IPS-18a (cell line): Measurements from ENCODE around the gene TSPAN12.

ENCODE experiments used
- H3K27ac ChIP-seq: one replicate; pipeline ENCODE4 v1.5.1; 2013; ENCODE audit warnings: low read length
- H3K27me3 ChIP-seq: one replicate; pipeline ENCODE4 v1.6.1; 2013; ENCODE audit warnings: mild to moderate bottlenecking, low read length; ENCODE audit not compliant: control insufficient read depth, insufficient read depth
- H3K36me3 ChIP-seq: one replicate; pipeline ENCODE4 v1.6.1; 2013; ENCODE audit warnings: low read depth, low read length; ENCODE audit not compliant: control insufficient read depth
- H3K4me1 ChIP-seq: one replicate; pipeline ENCODE4 v1.6.1; 2013; ENCODE audit warnings: low read depth, low read length; ENCODE audit not compliant: control insufficient read depth
- H3K4me3 ChIP-seq: one replicate; pipeline ENCODE4 v1.5.1; 2013; ENCODE audit warnings: low read length
- H3K9ac ChIP-seq: one replicate; pipeline ENCODE4 v1.6.1; 2013; ENCODE audit warnings: mild to moderate bottlenecking, low read length, moderate library complexity
- H3K9me3 ChIP-seq: one replicate; pipeline ENCODE4 v1.6.1; 2013; ENCODE audit warnings: low read depth, low read length; ENCODE audit not compliant: control insufficient read depth

TSPAN12 gene

GRCh38 chr7:120865191-120865981 is 7.4 kb upstream of the TSPAN12 start:
- H3K36me3 ChIP-seq, result no peaks in the 10 kb centered on the region
- no peak overlapping the region for H3K4me3 ChIP-seq
- no peaks in the 10 kb centered on the region for H3K9me3 ChIP-seq
- H3K27me3 ChIP-seq, result no peaks in the 10 kb centered on the region
- no peak overlapping the region for H3K27ac ChIP-seq
- H3K4me1 ChIP-seq, result no peaks in the 10 kb centered on the region
- H3K9ac ChIP-seq, result no peak overlapping the region

GRCh38 chr7:120864141-120864900 is 6.4 kb upstream of the TSPAN12 start:
- H3K4me1 ChIP-seq, result no peaks in the 10 kb centered on the region

DNA sequence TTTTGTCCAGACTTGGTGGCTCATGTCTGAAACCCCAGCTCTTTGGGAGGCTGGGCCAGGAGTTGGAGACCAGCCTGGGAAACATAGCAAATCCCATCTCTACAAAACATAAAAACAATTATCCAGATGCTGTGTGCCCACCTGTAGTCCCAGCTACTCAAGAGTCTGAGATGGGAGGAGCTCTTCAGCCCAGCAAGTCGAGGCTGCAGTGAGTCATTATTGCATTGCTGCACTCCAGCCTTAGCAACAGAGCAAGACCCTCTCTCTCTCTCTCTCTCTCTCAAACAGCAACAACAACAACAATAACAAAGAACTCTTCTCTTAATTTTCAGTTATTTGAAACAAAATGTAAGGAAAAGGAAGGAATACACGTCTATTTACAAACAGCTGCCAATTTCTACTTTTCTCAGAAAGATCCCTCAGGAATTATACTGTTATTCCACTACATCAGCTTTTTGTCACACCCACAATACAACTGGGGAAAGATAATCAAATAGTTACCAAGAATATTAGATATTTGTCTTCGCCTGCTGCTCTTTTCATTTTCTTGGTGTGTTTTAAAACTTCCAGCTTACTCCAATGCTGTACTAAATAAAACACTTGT is 5.1 kb upstream of the TSPAN12 start:
- Histone ChIP-seq H3K27me3 (no peaks in the 10 kb centered on the region), H3K4me3 (no peak overlapping the region), H3K4me1 (peaks cover 5% of the 10 kb centered on the region), H3K27ac (no peak overlapping the region), H3K36me3 (no peaks in the 10 kb centered on the region), H3K9ac (no peak overlapping the region), H3K9me3 (no peaks in the 10 kb centered on the region)

More at GRCh38 chr7:120864141-120864900, 6.4 kb upstream of the TSPAN12 start:
- H3K9me3 ChIP-seq, result no peaks in the 10 kb centered on the region
- H3K9ac ChIP-seq, result no peak overlapping the region
- no peak overlapping the region for H3K27ac ChIP-seq
- no peak overlapping the region for H3K4me3 ChIP-seq
- H3K36me3 ChIP-seq, result no peaks in the 10 kb centered on the region
- H3K27me3 ChIP-seq, result no peaks in the 10 kb centered on the region

- H3K4me1 ChIP-seq, result peaks cover 9% of the 10 kb centered on the region
- H3K27ac ChIP-seq, result no peak overlapping the region
- H3K9ac ChIP-seq, result no peak overlapping the region
- peaks cover 6% of the 10 kb centered on the region for H3K27me3 ChIP-seq
- no peak overlapping the region for H3K4me3 ChIP-seq
- H3K9me3 ChIP-seq, result no peaks in the 10 kb centered on the region
- H3K36me3 ChIP-seq, result no peaks in the 10 kb centered on the region
Observed at GRCh38 chr7:120860156-120860555, 2.2 kb upstream of the TSPAN12 start.

DNA sequence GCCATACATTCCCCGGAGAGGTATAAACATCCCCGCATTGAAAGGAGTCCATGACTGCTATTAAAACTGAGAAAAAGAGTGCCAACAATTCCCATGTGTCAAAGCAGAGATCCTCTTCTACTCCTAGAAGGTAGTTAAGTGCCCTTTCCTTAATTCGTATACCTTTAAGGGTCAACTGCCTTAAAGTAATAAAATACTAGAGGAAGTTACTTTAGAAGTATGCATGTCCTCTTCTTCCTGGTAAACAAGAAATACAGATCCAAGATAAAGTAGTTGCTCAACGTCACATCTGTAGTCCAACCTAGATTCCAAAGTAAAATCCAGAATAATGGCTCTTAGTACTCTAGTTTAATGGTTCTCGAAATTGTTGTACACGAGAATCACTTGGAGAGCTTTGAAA is 1.5 kb upstream of the TSPAN12 start:
- no peak overlapping the region for H3K9ac ChIP-seq
- no peaks in the 10 kb centered on the region for H3K9me3 ChIP-seq
- H3K4me3 ChIP-seq, result no peak overlapping the region
- peaks cover 6% of the 10 kb centered on the region for H3K27me3 ChIP-seq
- no peak overlapping the region for H3K27ac ChIP-seq
- no peaks in the 10 kb centered on the region for H3K36me3 ChIP-seq
- peaks cover 9% of the 10 kb centered on the region for H3K4me1 ChIP-seq

- H3K9me3 ChIP-seq, result no peaks in the 10 kb centered on the region
- no peak overlapping the region for H3K27ac ChIP-seq
- peak overlapping the region; percentile 57 for H3K9ac ChIP-seq
- H3K4me1 ChIP-seq, result peaks cover 14% of the 10 kb centered on the region
- H3K4me3 ChIP-seq, result peak overlapping the region; percentile 88
- H3K36me3 ChIP-seq, result no peaks in the 10 kb centered on the region
- peaks cover 6% of the 10 kb centered on the region for H3K27me3 ChIP-seq
Observed at GRCh38 chr7:120856621-120857352, 1.2 kb downstream of the TSPAN12 start.

DNA sequence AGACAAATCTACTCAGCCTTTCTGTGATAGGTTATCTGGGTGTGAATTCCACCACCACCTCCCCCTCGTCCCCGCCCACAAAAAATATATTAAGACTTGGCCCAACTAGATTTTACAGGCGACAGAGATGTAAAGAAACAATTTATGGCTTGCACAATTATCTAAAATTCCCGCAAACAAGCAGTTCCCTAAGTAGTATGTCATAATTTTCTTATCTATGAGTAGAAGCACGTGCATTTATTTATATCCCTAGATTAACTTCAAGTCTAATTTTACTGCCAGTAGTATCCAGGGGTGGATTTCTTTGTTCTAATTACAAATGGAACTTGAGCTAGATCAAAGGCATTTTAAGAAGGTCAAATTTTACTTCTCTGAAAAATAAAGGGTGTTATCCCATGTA is 1.7 kb downstream of the TSPAN12 start:
- no peak overlapping the region for H3K9ac ChIP-seq

DNA sequence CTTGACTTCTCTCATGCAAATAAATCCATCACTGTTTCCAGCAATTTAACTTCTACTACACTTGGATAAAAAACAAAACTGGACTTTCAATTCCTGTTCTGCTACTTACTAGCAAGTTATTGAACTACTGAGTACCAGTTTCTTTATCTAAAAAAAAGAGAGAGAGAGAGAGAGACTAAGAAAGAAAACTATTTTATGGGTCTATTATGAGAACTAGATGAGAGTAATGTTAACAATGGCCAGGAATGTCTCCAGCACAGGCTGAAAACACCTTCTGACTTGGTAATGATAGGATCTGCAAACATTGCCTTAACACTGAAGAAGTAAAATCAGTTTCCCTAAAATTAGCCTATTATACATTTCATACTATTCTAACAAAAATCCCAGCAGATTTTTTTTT is 5.2 kb downstream of the TSPAN12 start:
- H3K27me3 ChIP-seq, result peaks cover 6% of the 10 kb centered on the region
- H3K4me1 ChIP-seq, result peaks cover 10% of the 10 kb centered on the region
- no peaks in the 10 kb centered on the region for H3K36me3 ChIP-seq
- H3K9ac ChIP-seq, result no peak overlapping the region
- no peak overlapping the region for H3K27ac ChIP-seq
- no peak overlapping the region for H3K4me3 ChIP-seq
- no peaks in the 10 kb centered on the region for H3K9me3 ChIP-seq

More for the DNA sequence above, 1.7 kb downstream of the TSPAN12 start:
- Histone ChIP-seq H3K27ac (no peak overlapping the region), H3K36me3 (no peaks in the 10 kb centered on the region), H3K4me1 (peaks cover 14% of the 10 kb centered on the region), H3K9me3 (no peaks in the 10 kb centered on the region), H3K4me3 (peak overlapping the region; percentile 88), H3K27me3 (peaks cover 6% of the 10 kb centered on the region)

DNA sequence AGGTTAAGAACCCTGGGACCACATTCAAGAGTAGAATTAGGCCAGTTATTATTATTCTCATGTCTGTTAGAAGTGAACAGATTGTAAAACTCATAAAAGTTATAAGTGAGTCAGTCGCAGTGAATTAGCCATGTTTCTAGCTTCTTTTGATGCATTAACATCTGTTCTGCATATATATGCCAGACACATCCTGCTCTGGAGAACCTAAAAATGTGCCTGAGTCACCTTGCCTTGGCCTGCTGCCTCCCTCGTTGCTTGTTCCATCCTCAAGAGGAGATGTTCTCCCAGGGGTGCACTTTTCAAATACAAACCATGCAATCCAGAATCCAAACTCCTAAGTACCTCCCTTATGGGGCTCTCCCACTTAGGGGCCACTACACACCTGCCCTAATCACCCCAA is 14.8 kb downstream of the TSPAN12 start:
- no peak overlapping the region for H3K9ac ChIP-seq
- H3K36me3 ChIP-seq, result no peaks in the 10 kb centered on the region
- H3K9me3 ChIP-seq, result no peaks in the 10 kb centered on the region
- no peaks in the 10 kb centered on the region for H3K27me3 ChIP-seq
- H3K4me1 ChIP-seq, result peaks cover 12% of the 10 kb centered on the region
- H3K27ac ChIP-seq, result no peak overlapping the region
- H3K4me3 ChIP-seq, result no peak overlapping the region

DNA sequence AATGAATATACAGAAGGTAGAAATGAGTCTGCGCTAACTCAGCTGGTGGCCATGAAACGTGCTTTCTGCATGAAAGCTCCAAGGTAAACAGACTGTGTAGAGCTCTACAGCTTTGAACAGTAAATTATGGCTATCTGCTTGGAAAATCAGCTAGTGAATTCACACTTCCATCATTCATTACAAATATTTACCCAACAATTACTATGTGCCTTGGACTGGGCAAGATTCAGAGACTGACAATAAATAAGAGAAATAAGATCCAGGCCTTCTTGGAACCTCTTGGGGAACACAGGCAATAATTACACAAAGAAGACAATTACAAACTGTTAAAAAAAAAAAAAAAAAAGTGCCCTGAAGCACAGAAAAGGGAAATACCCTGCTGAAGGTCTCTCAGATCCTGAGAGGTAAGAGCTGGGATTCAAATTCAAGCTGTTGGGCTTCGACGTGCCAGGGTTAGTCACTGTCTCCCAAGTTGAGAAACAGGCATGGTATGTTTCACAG is 15.8 kb downstream of the TSPAN12 start:
- H3K4me3 ChIP-seq, result no peak overlapping the region
- H3K4me1 ChIP-seq, result peaks cover 17% of the 10 kb centered on the region
- H3K27ac ChIP-seq, result no peak overlapping the region
- no peak overlapping the region for H3K9ac ChIP-seq
- no peaks in the 10 kb centered on the region for H3K9me3 ChIP-seq
- H3K36me3 ChIP-seq, result no peaks in the 10 kb centered on the region
- H3K27me3 ChIP-seq, result no peaks in the 10 kb centered on the region

DNA sequence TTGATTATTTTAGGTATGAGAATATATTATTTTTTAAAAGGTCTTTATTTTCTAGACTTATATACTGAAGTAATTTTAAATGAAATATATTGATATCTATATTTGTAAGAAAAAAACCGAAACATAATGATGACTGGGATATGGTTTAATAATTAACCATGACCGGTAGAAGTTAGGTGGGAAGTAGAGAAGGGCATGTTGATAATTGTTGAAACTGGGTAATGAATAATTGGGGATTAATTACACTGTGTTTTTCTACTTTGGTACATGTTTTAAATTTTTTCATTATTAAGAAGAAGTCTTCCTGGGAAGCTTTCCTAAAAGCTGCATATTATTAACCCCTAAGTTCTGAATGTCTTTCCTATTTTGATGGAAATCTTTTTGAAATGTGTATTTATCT is 16.3 kb downstream of the TSPAN12 start:
- no peaks in the 10 kb centered on the region for H3K36me3 ChIP-seq

More for the DNA sequence above, 16.3 kb downstream of the TSPAN12 start:
- no peak overlapping the region for H3K9ac ChIP-seq
- H3K27me3 ChIP-seq, result no peaks in the 10 kb centered on the region
- H3K4me3 ChIP-seq, result no peak overlapping the region
- H3K9me3 ChIP-seq, result no peaks in the 10 kb centered on the region
- H3K27ac ChIP-seq, result no peak overlapping the region
- peaks cover 17% of the 10 kb centered on the region for H3K4me1 ChIP-seq
